HG03432 (cell line): ENCODE data around the gene KRTCAP2.
"Not testable (repeated sequence)": the region's sequence is repeated elsewhere in the genome, so short reads cannot be mapped to it uniquely, and the experiment has no call there.

Experiments used
- ATAC-seq: cut with Tn5 transposase; IDR thresholded peaks from one replicate; pipeline ENCODE4 v1.9.1; 2021; ENCODE audit warnings: mild to moderate bottlenecking, moderate library complexity; ENCODE audit not compliant: unreplicated experiment

Gene KRTCAP2

DNA sequence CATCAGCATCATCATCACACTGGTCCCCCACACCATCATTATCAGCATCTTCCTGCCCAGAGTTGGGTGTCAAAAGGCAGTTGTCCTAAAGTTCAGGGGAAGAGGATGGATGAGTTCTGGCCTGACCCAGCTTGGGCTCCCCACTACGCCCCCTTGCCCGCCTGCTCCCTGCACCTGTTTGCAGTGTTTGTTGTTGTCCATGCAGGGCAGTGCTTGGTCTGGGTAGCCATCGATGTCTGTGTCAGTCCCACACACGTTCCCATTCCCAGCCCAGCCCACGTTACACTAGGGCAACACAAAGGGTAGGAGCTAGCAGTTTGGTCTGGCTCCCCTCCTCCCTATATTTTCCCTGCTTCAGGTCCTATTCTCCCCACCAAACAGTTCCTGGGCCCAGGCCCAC is 27.8 kb upstream of the KRTCAP2 start:
- ATAC-seq = no peak

DNA sequence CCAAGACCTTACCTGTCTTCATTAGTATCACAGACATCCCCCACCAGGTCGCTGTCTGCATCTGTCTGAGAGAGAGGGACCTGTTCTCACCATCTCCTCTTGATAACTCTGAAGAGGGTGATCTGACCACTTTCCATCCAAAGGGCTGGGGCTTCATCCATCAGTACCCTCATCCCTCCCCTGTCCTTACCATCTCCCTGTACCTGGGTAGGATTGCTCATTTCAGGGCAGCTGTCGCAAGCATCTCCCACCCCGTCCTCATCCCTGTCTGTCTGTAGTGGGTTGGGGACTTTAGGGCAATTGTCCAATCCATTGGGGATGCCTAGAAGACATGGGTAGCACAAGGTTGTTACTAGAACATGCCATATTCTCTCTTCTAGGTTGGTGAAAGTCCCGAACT is 26.7 kb upstream of the KRTCAP2 start:
- no peak for ATAC-seq

- ATAC-seq = no peak
These were observed 25.4 kb upstream of the KRTCAP2 start for GRCh38 chr1:155198547-155198906.

DNA sequence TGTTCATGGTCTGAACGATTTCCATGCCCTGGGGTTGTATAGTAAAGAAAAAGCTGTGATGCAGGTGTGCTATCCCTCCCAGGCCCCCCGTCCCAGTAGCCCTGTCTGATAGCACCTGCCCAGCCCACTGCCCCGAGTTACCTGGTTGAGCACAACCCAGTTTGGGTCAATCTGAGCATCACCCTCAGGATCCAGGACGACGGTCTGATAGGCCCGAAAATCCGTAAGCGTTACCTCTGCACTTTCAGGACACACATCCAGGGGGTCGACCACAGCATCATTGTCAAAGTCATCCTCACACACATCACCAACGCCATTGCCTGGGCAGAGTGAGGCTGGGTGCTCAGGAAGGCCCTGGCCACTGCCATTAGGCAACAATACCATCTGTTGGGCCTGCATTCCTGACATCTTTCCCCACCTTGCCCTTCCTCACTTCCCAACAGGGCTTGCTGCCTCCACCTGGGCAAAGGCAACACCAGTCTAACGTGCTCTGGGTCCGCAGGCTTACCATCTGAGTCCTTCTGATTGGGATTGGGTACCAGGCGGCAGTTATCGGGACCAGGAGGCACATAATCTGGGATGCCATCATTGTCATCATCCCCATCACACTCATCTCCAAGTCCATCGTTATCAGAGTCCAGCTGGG is 24.9 kb upstream of the KRTCAP2 start:
- no peak for ATAC-seq

DNA sequence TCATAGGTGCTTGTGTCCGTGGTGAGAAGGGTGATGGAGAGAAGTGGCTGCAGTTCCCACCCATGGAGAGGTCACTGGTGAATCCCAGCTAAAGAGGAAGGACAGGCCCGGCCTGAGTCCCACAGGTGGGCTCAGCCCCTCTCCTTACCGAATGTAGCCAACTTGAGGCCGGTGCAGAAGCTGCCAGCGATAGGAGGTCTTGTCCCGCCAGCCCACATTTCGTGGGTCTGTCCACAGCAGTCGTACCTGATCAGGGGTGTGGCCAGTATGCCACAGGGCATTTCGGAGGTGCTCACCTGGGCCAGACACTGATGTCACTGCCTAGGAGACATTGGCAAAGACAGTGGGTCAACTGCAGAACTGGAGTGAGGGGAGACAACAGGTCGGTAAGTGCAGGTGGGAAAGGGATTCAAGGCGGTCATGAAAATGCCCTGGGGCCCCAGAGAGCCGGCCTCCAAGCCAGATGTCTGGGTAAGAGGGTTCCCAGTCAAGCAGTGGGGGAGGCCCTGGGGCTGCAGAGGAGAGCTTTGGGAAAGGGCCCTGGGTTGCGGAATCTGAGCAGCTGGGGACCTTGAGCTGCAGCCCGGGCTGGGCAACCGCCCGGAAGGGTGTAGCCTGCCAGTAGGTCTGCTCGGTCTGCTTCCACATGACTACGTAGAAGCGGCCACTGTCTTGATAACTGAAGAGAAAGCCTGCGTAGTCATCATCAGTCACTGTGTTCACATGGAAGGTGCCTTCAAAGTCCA is 24.0 kb upstream of the KRTCAP2 start:
- ATAC-seq = no peak

DNA sequence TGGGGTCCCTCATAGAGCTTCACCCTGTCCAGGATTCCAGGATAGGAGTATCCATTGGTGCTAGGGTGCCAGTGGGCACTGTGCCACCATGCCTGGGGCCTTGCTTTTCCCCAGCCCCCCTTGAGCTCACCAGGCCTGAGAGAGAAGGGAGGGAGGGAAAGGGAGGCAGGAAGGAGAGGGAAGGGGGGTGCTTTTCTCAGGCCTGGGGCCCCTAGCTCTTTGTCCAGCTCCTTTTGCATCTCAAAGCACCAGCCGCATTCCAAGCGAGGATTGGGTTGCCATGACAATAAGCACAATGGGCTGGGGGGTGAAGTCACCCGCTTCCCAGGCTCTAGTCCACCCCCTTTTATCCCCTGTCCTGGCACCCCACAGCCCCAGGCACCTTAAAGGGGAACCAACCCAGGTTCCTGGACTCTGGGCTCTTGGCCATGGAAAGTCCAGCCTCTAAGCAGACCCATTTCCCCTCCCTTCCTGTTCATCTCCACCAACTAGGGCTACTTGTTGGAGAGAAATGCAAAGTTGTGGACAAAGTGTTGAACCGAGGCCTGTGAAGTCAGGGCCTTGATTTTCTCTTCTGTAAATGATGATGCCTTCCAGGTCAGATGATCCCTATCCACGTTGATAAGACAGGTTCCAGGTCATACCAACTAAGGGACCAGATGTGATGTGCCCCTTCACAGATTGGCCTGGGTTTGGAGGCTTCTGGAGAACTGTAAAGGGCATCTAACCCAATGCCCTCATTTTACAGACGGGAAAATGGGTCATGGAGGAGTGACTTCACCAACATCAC is 23.2 kb upstream of the KRTCAP2 start:
- ATAC-seq = no peak

GRCh38 chr1:155195201-155196102 is 22.3 kb upstream of the KRTCAP2 start:
- ATAC-seq = no peak

GRCh38 chr1:155193991-155194240 is 20.8 kb upstream of the KRTCAP2 start:
- not testable (repeated sequence) for ATAC-seq

DNA sequence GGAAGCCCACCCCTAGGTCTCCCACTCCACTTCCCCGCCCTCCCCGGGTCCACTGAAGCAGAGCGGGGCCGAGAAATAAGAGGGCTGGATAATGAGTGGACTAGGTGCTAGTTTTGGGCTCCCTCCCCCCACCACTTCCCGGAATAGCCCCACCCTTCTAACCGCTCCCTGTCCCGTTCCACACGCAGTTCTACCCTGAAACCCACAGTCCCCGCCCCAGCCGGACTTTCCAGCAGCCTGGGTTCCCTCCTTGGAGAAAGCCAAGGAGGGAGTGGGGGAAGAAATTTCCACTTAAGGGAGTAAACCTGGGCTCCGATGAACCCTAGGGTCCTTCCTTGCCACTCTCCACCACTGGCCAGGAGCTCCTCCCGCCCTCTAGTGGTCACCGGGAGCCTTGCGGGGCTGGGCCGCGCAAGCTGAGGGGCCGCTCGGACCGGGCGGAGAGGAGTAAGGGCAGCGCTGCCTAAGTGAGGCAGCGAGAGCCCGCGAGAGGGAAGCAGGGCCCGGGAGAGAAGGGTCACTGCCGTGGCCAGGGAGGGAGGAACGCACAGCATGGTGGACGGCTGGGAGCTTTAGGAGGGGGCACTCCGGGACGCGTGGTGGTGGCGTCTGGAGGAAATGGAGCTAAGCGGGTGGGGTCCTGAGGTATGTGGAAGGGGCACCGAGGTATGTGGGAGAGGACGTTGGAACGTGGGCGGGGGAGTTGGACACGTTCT is 20.3 kb upstream of the KRTCAP2 start:
- ATAC-seq = peak; percentile 60

DNA sequence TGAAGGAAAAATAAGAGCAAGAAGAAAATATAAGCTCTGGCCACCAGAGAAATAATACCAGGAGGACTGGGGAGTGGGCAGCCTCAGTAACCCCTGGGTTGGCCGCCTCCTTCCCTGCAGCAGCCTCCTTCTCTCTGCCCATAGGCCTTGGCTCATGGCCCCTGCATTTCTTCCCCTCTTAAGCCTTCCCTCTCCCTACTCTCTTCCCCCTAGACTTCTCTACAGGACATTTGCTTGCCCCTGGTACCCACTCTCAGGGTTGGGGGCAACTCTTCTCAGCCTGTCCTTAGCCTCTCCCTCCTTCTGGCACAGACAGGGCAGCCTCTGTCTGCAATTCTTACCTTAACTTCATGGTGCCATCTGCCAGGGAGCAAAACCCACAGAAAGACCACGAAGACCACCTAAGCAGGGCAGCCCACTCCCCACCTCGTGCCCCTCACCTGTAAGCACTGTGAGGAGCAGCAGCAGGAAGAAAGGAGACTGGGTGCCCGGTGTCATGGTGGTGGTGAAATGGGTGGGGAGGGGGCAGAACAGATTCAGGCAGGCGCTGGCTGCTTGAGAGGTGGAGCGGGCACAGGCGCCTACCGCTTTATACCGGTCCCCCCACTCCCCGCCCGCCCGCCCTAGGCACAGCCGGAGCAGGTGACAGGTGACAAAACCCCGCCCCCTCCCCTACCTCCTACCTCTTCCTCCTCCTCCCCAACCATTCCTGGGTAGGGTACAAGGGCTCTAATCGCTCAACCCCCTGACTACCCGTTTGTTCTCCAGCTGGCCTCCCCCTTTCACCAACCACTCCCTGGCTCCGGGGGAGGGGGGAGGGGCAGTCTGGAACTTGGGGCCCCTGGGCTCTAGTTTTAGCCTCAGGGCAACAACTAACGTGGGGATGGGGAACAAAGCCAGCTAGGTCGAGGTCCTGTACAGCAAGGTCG is 19.5 kb upstream of the KRTCAP2 start:
- no peak for ATAC-seq

DNA sequence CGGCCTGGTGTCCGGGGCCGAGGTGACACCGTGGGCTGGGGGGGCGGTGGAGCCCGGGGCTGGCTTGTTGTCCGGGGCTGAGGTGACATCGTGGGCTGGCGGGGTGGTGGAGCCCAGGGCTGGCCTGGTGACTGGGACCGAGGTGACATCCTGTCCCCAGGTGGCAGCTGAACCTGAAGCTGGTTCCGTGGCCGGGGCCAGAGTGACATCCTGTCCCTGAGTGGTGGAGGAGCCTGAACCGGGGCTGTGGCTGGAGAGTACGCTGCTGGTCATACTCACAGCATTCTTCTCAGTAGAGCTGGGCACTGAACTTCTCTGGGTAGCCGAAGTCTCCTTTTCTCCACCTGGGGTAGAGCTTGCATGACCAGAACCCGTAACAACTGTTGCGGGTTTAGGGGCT is 18.8 kb upstream of the KRTCAP2 start:
- ATAC-seq = no peak

- not testable (repeated sequence) for ATAC-seq
These were observed 16.8 kb upstream of the KRTCAP2 start for GRCh38 chr1:155189926-155190325.

- ATAC-seq = no peak
These were observed 15.2 kb upstream of the KRTCAP2 start for GRCh38 chr1:155188268-155188667.

DNA sequence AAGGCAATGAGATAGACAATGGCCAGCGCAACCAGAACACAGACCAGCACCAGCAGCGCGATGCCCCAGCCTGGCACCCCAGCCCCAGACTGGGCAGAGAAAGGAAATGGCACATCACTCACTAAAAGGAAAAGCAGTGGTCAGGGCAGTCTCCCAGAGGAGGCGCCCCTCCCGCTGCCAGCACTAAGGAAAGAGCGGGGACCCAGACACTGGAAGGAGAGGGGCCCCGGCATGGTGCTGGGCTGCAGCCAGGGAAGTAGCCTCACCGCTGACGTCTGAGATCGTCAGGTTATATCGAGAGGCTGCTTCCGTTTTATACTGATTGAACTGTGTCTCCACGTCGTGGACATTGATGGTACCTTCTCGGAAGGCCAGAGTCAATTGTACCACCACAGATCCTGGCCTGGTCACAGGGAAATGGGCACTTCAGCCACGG is 14.4 kb upstream of the KRTCAP2 start:
- ATAC-seq = no peak

DNA sequence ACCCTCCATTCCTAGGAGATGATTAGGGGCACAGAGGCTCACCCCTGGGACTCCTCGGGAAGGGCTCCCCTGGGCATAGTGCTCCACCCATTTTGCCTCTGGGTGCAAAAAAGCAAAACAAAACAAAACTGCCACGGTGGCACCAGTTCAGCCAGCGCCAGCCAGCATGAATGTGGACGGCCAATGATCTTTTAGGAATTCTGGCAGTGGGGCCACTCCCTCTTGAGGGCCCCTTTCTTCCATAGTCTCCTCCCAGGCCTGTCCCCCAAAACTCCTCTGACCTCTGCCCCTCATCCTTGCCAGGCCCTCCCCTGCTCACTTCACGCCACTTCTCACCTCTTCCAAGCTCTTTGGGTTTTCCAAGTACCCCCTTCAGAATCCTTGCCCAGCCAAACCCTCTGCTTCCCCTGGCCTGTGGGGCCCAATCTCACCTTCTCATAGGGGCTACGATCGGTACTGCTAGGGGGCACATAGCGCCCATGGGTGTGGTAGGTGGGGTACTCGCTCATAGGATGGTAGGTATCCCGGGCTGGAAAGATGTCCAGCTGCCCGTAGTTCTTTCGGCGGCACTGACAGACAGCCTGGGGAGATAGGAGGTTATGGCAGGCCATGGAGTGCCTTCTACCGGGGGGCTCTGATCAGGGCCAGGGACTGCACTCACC is 13.8 kb upstream of the KRTCAP2 start:
- ATAC-seq = no peak

DNA sequence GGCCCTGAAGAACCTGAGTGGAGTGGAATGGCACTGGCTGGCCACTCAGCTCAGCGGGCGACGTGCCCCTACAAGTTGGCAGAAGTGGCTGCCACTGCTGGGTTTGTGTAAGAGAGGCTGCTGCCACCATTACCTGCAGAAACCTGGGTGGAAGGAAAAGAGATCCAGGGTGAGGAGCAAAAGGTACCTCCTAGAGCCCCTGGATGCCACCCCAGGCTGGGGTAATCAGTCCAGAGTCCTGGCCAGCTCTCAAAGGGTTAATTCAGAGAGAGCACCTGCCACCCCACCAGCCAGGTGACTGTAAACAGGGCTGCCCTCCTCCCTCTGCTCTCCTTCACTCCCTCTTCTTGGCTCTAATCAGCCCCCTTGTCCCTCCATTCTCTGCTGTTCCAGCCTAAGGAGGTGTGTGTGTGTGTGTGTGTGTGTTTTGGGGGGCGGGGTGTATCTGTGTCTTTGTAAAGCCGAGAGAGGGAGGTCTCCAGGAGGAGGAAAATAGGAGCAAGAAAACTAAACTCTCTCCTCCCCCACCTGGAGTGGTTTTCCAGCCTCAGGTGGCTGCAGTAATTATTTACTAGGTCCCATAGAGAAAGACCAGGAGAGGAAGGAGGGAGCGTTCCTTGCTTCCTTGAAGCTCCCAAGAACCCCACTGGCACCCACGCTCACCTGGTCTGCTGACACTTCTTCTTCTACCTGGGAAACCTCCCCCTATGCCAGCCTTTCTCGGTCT is 13.1 kb upstream of the KRTCAP2 start:
- ATAC-seq = no peak

DNA sequence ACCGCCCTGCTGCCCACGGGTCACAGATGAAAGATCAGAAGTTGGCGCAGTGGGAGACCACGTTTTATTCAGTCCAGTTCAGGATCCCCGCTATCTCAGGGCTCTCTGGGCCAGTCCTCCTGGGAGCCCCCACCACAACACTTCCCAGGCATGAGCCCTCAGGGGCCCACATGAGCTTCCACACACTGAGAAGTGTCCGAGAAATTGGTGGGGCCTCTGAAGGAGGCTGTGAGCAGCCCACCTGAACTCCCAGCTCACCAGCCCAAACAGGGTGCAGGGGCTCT is 12.6 kb upstream of the KRTCAP2 start:
- ATAC-seq = peak; percentile 27
